HG03108 (cell line): ENCODE measurements around the gene FXR1.
"Not testable (repeated sequence)": the region's sequence is repeated elsewhere in the genome, so short reads cannot be mapped to it uniquely, and the experiment has no call there.

Experiments used
- ATAC-seq: cut with Tn5 transposase; IDR thresholded peaks from one replicate; pipeline ENCODE4 v1.9.1; 2021; ENCODE audit warnings: moderate library complexity; ENCODE audit not compliant: unreplicated experiment

Gene FXR1

GRCh38 chr3:180912304-180913296 is at the start of gene FXR1:
TSS of gene FXR1 (plus strand) at chr3:180912670. CDS start at chr3:180912686, 16 bp downstream.
- ATAC-seq, result peak; percentile 98

GRCh38 chr3:180870008-180870699 is 42.3 kb upstream of the FXR1 start:
- ATAC-seq, result no peak

- no peak for ATAC-seq
Measured at GRCh38 chr3:180871901-180872300, 40.6 kb upstream of the FXR1 start.

- not testable (repeated sequence) for ATAC-seq
Measured at GRCh38 chr3:180872430-180872829, 40.0 kb upstream of the FXR1 start.

GRCh38 chr3:180875124-180875698 is 37.3 kb upstream of the FXR1 start:
- ATAC-seq, result no peak

- no peak for ATAC-seq
Measured at GRCh38 chr3:180881065-180881801, 31.2 kb upstream of the FXR1 start.

- no peak for ATAC-seq
Measured at GRCh38 chr3:180882115-180882514, 30.4 kb upstream of the FXR1 start.

- no peak for ATAC-seq
Measured at GRCh38 chr3:180888992-180889560, 23.4 kb upstream of the FXR1 start.

- no peak for ATAC-seq
Measured at GRCh38 chr3:180898572-180898971, 13.9 kb upstream of the FXR1 start.

GRCh38 chr3:180909369-180910127 is 2.9 kb upstream of the FXR1 start:
- no peak for ATAC-seq

- ATAC-seq, result no peak
Measured at GRCh38 chr3:180910823-180911222, 1.6 kb upstream of the FXR1 start.

- ATAC-seq, result peak; percentile 1
Measured at GRCh38 chr3:180911876-180912303, 580 bp upstream of the FXR1 start.

- no peak for ATAC-seq
Measured at GRCh38 chr3:180913581-180914404, 1.3 kb downstream of the FXR1 start.

- ATAC-seq, result no peak
Measured at GRCh38 chr3:180918542-180918941, 6.1 kb downstream of the FXR1 start.

- no peak for ATAC-seq
Measured at GRCh38 chr3:180922242-180922641, 9.8 kb downstream of the FXR1 start.

GRCh38 chr3:180923561-180923960 is 11.1 kb downstream of the FXR1 start:
- ATAC-seq, result no peak

- no peak for ATAC-seq
Measured at GRCh38 chr3:180926526-180926925, 14.1 kb downstream of the FXR1 start.

- no peak for ATAC-seq
Measured at GRCh38 chr3:180929376-180929775, 16.9 kb downstream of the FXR1 start.

- ATAC-seq, result no peak
Measured at GRCh38 chr3:180930526-180930925, 18.1 kb downstream of the FXR1 start.
